ENCODE measurements around the gene LRRC49. TPM values are rescaled to one million over a fixed set of nuclear protein-coding genes. Genes with fewer than 3 reads are reported as not detected.

LRRC49 gene
- total RNA-seq, 1 experiment from 2014 or later: 8.3 TPM

DNA sequence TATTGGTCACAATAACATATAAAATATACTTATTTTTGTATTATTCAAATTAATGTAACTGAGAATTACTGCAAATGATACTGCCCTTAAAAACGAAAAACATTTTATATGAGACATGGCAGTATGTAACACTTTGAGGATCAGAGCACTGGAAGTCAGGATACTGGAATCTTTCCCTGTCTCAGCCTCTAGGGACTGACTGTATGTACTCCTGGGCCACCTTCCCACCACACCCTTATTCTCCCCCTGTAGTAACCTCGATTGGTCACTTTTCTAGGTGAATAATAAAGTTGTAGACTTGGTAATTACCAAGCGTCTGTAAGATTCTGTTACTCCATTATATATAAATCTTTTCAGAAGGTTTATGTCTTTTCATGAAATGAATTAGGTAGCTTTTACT lies 43.0 kb downstream of the LRRC49 start:
- H3K27ac ChIP-seq (ENCODE audit: insufficient read length, low read depth, low read length): no peak overlapping the region
- no peaks in the 10 kb centered on the region for H3K4me1 ChIP-seq (ENCODE audit: insufficient read depth, low read length)
- no peak overlapping the region for H2BK120ac ChIP-seq (ENCODE audit: low read depth, low read length, poor library complexity, severe bottlenecking)
- H3K27me3 ChIP-seq (ENCODE audit: insufficient read depth, low read length): no peaks in the 10 kb centered on the region
- H3K4me2 ChIP-seq (ENCODE audit: insufficient read depth, insufficient read length, low read length): no peak overlapping the region
- Mint-ChIP-seq H3K27ac (no peak overlapping the region), H3K4me3 (no peak overlapping the region), H3K9me3 (no peaks in the 10 kb centered on the region), H3K4me1 (no peaks in the 10 kb centered on the region), H3K36me3 (ENCODE audit: insufficient read depth in 1 of 3, low read depth in 3 of 3) (no peaks in the 10 kb centered on the region), H3K27me3 (ENCODE audit: low read depth) (no peaks in the 10 kb centered on the region)
- no peaks in the 10 kb centered on the region for H3K79me1 ChIP-seq (ENCODE audit: insufficient read depth, low read depth, low read length, poor library complexity, severe bottlenecking)
- no peaks in the 10 kb centered on the region for H3K79me2 ChIP-seq (ENCODE audit: insufficient read depth, low read length)
- no peak overlapping the region for H2AFZ ChIP-seq (ENCODE audit: low read length)
- H2AK5ac ChIP-seq (ENCODE audit: insufficient read length, low read length): no peak overlapping the region
- no peak overlapping the region for H4K91ac ChIP-seq (ENCODE audit: insufficient read length, low read depth, low read length)
- no peak overlapping the region for H2BK20ac ChIP-seq (ENCODE audit: low read depth, low read length, poor library complexity, severe bottlenecking)
- no peak overlapping the region for H3T11ph ChIP-seq (ENCODE audit: low read length)
- H3K23ac ChIP-seq (ENCODE audit: insufficient read length, low read depth, low read length): no peak overlapping the region
- H2BK12ac ChIP-seq (ENCODE audit: insufficient read length, low read depth, low read length): no peak overlapping the region
- H3K9me3 ChIP-seq (ENCODE audit: control insufficient read depth, low read depth, low read length): no peaks in the 10 kb centered on the region
- H3K56ac ChIP-seq (ENCODE audit: insufficient read length, low read depth, low read length): no peak overlapping the region
- no peak overlapping the region for H2BK15ac ChIP-seq (ENCODE audit: low read depth, low read length)
- H3K18ac ChIP-seq (ENCODE audit: insufficient read length, low read depth, low read length): no peak overlapping the region
- no peak overlapping the region for H3K14ac ChIP-seq (ENCODE audit: insufficient read depth, low read length)
- no peaks in the 10 kb centered on the region for H3K23me2 ChIP-seq (ENCODE audit: insufficient read length, low read depth, low read length, poor library complexity, severe bottlenecking)
- no peak overlapping the region for H3K4ac ChIP-seq (ENCODE audit: low read depth, low read length)
- H4K5ac ChIP-seq (ENCODE audit: insufficient read length, low read depth, low read length): no peak overlapping the region
- no peaks in the 10 kb centered on the region for H4K20me1 ChIP-seq (ENCODE audit: control insufficient read depth, insufficient read depth, insufficient read length)
- no peak for DNase-seq
- no peak overlapping the region for H3K9ac ChIP-seq (ENCODE audit: extremely low read depth, insufficient read length, low read length)
- H2BK5ac ChIP-seq (ENCODE audit: insufficient read length, low read length): no peak overlapping the region
- no peak overlapping the region for H4K8ac ChIP-seq (replicated peaks; ENCODE audit: insufficient read length, low read depth, low read length)
- TF ChIP-seq, protein P1, sequence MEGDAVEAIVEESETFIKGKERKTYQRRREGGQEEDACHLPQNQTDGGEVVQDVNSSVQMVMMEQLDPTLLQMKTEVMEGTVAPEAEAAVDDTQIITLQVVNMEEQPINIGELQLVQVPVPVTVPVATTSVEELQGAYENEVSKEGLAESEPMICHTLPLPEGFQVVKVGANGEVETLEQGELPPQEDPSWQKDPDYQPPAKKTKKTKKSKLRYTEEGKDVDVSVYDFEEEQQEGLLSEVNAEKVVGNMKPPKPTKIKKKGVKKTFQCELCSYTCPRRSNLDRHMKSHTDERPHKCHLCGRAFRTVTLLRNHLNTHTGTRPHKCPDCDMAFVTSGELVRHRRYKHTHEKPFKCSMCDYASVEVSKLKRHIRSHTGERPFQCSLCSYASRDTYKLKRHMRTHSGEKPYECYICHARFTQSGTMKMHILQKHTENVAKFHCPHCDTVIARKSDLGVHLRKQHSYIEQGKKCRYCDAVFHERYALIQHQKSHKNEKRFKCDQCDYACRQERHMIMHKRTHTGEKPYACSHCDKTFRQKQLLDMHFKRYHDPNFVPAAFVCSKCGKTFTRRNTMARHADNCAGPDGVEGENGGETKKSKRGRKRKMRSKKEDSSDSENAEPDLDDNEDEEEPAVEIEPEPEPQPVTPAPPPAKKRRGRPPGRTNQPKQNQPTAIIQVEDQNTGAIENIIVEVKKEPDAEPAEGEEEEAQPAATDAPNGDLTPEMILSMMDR (conservative IDR thresholded peaks at IDR 0.05): no peak
- no CpG with 5 or more reads among the region's 3 CpGs for WGBS (ENCODE audit: extremely low coverage, insufficient read length, low lambda C conversion rate)
